H7 (cell line): Measurements from ENCODE around the gene GPR78. TPM values are rescaled to one million over a fixed set of nuclear protein-coding genes. Genes with fewer than 3 reads are reported as not detected.

Experiments
- DNase-seq: peaks from one replicate; pipeline ENCODE4 v3.0.0; 2012
- H3K27me3 ChIP-seq: 2 replicates; pipeline ENCODE4 v1.6.0; 2011; ENCODE audit warnings: mild to moderate bottlenecking, low read length; ENCODE audit not compliant: control insufficient read depth, insufficient read depth
- H3K36me3 ChIP-seq: replicated peaks from 2 replicates; pipeline ENCODE4 v1.5.1; 2011; ENCODE audit warnings: low read length; ENCODE audit not compliant: control insufficient read depth, insufficient read depth
- H3K4me3 ChIP-seq: 2 replicates; pipeline ENCODE4 v1.5.1; 2011; ENCODE audit warnings: low read depth, mild to moderate bottlenecking, control low read depth, low read length, moderate library complexity; ENCODE audit not compliant: insufficient read depth
- total RNA-seq: library from RNA; depleted of rRNA; stranded (reverse); fragments of >200 nt; shearing (Covaris generic); gene quantifications from 2 replicates; pipeline ENCODE4 v1.2.3, GENCODE V29; 2014

The GPR78 gene
- total RNA-seq, 1 experiment from 2014 or later: 1.5 TPM

DNA sequence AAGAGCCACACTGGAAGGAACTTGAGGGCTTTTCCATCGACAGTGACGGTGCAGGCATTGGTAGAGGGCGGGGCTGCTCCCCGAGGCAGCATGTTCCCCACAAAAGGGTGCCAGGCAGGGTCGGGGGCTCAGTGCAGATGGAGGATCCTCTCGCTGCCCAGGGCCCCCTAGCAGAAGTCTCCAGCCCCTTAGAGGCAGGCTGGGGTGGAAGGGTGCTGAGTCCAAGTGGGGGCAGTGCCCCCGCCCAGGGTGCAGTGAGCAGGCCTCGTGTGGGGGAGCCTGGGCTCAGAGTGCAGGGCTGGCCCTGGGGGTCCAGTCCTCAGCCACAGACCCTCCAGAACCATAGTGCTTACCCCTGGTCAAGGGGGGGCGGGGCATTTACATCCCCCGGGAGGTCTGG lies 21.4 kb downstream of the GPR78 start:
- no peaks in the 10 kb centered on the region for H3K27me3 ChIP-seq
- peaks cover 5% of the 10 kb centered on the region for H3K36me3 ChIP-seq
- DNase-seq: no peak

DNA sequence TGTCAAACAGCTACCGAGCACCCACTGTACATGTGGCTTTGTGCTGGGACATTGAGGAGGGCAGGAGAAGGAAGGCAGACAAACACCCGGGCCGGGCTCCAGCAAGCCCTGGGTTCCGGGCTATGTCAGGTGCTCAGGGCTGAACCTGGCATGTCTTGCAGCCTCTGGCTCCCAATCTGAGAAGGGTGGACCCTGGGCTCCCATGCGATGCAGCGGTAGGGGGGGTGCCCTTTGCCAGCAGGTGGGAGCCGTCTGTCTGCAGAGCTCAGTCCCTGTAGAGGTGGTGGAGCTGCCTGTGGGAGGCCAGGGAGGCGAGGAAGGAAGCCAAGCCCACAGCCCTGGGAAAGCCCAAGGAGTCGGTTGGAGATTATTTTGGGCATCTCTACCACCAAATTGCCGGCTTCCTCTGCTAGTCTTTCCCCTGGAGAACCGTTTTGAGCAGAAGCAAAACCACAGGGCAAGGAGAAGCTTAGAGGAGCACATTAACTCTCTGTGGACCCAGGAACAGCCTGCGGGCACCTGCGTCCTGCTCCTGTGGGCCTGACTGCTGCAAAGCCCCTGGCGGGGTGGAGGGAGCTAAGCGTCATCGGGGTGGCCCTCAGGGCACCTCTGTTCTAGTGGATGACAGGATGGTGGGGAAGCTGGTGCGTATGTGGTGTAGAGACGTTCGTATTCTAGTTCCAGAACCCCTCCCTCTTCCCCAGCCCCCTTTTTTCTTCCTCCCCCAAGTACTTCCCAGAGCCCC lies 22.7 kb downstream of the GPR78 start:
- peaks cover 5% of the 10 kb centered on the region for H3K36me3 ChIP-seq
- H3K4me3 ChIP-seq: no peak overlapping the region
- DNase-seq: no peak
- H3K27me3 ChIP-seq: no peaks in the 10 kb centered on the region

More for the DNA sequence above, 21.4 kb downstream of the GPR78 start:
- no peak overlapping the region for H3K4me3 ChIP-seq

DNA sequence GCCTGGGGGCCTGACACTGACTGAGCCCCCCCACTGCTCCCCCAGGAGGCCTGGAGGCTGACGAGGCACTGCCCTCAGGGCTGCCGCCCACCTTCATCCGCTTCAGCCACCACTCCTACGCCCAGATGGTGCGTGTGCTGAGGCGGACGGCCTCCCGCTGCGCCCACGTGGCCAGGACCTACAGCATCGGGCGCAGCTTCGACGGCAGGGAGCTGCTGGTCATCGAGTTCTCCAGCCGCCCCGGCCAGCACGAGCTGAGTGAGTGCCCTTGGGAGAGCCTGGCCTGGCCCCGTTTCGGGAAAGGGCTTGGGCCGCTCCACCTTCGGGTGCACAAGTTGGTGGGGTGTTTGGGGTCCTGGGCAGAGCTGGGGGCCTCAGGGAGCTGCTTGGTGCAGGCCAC lies 23.7 kb downstream of the GPR78 start:
- DNase-seq: no peak
- Histone ChIP-seq H3K36me3 (peaks cover 5% of the 10 kb centered on the region), H3K4me3 (no peak overlapping the region)

DNA sequence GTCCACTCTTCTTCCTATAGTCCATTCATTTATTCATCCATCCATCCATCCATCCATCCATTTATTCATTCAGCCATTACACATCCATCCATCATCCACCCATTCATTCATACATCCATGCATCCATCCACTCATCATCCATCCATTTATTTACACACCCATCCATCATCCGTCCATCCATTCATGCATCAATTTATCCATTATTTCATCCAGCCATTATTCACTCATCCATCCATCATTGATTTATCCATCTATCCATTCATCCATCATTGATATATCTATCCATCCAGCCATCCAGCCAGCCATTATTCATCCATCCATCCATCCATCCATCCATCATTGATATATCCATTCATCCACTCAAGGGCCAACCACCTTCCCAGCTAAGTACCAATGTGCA lies 25.1 kb downstream of the GPR78 start:
- DNase-seq: no peak
- Histone ChIP-seq H3K27me3 (no peaks in the 10 kb centered on the region), H3K4me3 (no peak overlapping the region), H3K36me3 (peaks cover 4% of the 10 kb centered on the region)

More for the DNA sequence above, 23.7 kb downstream of the GPR78 start:
- no peaks in the 10 kb centered on the region for H3K27me3 ChIP-seq

DNA sequence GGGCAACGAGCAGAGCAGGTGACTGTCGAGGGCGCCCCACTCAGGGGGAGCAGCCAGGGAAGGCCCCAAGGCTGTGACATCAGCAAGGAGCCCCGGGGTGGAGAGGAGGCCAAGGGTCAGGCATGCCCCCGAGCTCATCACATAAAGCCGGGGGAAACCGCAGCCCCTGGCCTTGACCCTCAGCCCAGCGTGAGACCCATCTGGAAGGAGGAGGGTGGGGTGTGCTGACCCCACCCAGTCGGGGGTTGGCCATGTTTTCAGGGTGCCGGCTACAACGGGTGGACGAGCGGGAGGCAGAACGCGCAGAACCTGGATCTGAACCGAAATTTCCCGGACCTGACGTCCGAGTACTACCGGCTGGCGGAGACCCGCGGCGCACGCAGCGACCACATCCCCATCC lies 26.3 kb downstream of the GPR78 start:
- Histone ChIP-seq H3K4me3 (no peak overlapping the region), H3K27me3 (no peaks in the 10 kb centered on the region), H3K36me3 (peaks cover 4% of the 10 kb centered on the region)
- DNase-seq: no peak

DNA sequence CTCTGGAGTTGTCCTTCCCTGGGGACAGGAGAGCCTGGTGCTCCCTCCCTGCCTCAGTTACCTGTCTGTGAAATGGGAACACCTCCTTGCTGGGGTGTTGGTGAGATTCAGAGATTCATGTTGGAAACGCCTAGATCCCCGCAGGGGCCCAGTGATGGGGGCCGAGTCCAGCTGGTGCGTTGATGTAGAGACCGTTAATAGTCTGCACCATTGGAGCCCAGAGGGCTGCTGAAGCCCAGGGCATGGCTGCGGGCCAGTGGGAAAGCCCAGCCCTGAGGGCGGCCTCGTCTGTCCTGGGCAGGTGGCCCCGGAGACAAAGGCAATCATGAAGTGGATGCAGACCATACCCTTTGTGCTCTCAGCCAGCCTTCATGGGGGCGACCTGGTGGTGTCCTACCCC lies 26.8 kb downstream of the GPR78 start:
- Histone ChIP-seq H3K36me3 (peaks cover 2% of the 10 kb centered on the region), H3K27me3 (no peaks in the 10 kb centered on the region), H3K4me3 (no peak overlapping the region)
- no peak for DNase-seq

DNA sequence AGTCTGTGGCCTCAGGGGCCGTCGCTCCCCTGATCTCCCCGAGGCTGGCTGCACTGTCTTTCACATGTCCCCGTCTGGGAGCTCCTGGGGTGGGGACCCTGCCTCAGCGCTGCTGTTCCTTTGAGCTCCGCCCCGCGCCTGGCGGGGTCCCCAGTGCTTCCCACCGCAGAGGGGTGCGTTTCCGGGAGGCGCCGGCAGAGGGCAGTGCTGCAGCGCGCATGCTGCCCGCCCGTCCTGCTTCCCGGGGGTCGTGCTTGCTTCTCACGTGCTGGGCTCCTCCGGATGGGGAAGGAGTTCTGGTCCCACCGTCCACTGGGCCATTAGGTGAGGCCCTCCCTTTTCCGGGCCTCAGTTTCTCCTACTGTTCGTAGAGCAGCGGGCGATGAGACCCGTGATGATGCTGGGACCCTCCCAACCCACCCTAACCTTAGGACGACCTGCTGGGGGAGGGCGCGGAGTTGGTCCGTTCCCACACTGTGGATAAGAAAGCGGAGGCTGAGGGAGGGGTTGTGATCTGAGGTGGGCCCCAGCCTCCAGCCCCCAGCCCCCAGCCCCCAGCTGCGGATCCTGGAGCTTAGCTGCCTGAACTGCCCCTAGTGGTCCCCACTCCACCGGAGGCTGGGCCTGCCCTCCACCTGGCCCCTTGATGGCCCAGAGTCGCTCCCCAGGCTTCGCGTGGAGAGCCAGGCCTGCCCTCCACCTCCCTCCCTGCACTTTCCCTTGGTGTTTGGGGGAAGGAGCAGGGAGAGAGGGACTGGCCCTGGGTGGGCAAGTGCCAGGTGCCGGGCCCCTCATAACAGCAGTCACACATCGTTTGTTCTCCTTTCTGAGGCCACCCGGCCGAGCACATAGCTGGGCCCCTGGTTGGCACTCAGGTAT lies 27.6 kb downstream of the GPR78 start:
- Histone ChIP-seq H3K4me3 (no peak overlapping the region), H3K27me3 (no peaks in the 10 kb centered on the region), H3K36me3 (peaks cover 2% of the 10 kb centered on the region)
- peak; percentile 99 for DNase-seq

DNA sequence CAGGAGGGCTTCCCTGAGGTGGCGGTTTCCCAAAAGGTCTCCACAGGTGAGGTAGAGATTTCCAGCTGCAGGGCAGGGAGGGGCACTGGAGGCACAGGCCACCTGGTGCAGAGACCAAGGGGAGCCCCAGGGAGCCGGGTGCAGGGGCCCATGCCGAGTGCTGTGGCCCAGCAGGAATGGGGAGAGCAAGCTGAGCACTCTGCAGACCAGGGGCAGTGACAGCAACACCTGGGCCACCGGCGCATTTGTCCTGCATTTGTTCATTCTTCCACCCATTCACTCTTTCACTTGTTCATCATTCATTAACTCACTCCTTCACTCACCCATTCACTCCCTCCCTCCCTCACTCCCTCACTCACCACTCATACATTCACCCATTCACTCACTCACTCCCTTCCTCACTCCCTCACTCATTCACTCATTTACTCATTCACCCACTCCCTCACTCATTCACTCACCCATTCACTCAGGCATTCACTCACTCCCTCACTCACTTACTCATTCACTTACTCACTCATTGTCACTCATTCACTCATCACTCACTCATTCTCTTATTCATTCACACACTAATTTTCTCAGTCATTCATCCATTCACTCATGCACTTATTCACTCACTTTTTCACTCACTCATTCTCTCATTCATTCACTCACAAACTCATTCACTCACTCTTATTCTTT lies 28.7 kb downstream of the GPR78 start:
- Histone ChIP-seq H3K36me3 (no peaks in the 10 kb centered on the region; the same call in none of the 2 replicates), H3K4me3 (no peak overlapping the region), H3K27me3 (no peaks in the 10 kb centered on the region)
- DNase-seq: no peak

DNA sequence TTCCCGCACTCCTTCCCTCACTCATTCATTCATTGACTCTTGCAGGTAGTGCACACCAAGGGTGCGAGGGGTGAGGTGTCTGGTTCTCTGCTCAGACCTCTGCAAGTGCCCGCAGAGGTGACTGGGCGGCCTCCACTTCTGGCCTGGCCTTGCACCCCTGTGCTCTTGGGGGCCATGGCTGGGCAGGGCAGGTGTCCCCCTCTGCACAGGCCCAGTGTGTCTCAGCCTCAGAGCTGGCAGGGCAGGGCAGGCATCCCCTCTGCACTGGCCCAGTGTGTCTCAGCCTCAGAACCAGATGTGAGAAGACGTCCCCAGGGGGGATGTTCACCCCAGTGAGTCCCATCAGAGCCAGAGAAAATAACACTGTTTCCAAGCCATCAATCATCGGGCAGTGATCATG lies 29.2 kb downstream of the GPR78 start:
- DNase-seq: no peak
- Histone ChIP-seq H3K36me3 (no peaks in the 10 kb centered on the region; the same call in none of the 2 replicates), H3K27me3 (no peaks in the 10 kb centered on the region), H3K4me3 (no peak overlapping the region)

DNA sequence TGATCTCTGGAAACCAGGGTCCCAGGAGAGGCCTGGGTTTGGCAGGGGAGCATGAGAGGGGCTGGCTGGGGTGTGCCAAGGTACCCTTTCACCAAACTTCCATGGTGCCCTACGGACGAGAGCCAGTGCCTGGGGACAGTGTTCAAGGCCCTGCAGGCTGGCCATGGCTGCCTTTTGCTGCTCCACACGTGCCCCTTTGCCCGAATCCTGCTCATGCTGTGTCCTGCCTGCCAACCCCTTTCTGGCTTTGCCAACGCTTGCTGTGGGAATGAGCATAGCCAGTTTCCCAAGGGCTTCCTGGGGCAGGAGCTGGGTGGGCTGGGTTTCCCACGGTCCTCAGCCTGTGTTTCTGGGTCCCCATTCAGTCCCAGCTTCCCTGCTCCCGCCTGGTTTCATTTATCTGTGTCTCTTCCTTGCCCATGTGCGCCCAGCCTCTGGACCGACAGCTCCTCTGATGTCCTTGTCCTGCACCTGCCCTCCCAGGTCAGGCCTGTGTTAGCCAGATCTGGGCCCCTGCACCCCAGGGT lies 29.7 kb downstream of the GPR78 start:
- no peak for DNase-seq

DNA sequence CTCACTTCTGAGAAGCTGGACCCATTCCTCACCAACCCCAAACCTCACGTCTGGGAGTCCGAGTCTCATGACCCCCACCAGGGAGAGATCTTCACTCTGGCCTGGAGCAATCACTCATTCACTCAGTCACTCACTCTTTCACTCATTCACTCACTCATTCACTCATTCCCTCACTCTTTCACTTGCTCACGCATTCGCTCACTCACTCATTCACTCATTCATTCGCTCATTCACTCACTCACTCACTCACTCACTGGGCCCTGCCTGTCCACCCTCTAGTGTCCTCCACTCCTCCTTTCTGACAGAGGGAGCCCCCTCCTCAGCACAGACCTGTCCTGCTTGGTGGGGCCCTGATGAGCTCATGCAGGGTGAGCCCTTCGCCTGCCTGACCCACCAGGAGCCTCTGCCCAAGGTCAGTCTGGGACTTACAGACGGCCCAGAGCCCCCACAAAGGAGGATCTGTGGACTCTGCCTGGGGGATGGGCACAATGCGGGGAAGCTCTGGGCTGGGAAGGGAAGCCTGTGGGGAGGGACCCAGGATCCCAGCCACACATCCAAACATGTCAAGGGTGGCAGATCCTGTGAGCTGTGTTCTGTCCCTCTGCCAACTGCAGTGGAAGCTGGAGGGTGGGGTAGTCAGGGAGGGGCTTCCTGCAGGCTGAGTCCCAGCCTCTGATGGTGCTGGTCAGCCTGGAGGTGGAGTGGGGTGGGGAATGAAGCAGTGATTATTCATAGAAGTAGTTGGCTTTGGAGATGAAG lies 30.8 kb downstream of the GPR78 start:
- Histone ChIP-seq H3K27me3 (no peaks in the 10 kb centered on the region), H3K36me3 (no peaks in the 10 kb centered on the region; the same call in none of the 2 replicates), H3K4me3 (no peak overlapping the region)
- no peak for DNase-seq

More for the DNA sequence above, 29.7 kb downstream of the GPR78 start:
- H3K36me3 ChIP-seq: no peaks in the 10 kb centered on the region; the same call in none of the 2 replicates
- H3K4me3 ChIP-seq: no peak overlapping the region
- H3K27me3 ChIP-seq: no peaks in the 10 kb centered on the region

DNA sequence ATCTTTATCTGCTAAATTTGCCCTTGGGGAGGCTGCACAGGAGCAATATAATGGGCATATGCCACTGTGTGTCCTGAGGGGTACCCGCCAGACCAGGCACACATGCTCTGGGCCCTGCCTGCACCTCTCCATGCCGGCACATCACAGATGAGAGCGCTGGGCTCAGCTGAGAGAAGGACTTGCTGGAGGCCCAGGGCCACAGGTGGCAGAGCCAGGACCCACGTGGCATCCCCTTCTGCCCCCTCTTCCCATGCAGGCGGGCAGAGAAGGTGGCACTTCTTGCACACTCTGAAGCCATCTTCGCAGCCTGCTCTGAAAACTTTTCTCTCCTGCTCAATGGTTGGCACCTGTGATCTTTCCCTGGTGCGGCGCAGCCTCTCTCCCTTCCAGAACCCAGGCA lies 32.5 kb downstream of the GPR78 start:
- Histone ChIP-seq H3K4me3 (no peak overlapping the region), H3K27me3 (no peaks in the 10 kb centered on the region), H3K36me3 (peaks cover 1% of the 10 kb centered on the region)
- DNase-seq: no peak

DNA sequence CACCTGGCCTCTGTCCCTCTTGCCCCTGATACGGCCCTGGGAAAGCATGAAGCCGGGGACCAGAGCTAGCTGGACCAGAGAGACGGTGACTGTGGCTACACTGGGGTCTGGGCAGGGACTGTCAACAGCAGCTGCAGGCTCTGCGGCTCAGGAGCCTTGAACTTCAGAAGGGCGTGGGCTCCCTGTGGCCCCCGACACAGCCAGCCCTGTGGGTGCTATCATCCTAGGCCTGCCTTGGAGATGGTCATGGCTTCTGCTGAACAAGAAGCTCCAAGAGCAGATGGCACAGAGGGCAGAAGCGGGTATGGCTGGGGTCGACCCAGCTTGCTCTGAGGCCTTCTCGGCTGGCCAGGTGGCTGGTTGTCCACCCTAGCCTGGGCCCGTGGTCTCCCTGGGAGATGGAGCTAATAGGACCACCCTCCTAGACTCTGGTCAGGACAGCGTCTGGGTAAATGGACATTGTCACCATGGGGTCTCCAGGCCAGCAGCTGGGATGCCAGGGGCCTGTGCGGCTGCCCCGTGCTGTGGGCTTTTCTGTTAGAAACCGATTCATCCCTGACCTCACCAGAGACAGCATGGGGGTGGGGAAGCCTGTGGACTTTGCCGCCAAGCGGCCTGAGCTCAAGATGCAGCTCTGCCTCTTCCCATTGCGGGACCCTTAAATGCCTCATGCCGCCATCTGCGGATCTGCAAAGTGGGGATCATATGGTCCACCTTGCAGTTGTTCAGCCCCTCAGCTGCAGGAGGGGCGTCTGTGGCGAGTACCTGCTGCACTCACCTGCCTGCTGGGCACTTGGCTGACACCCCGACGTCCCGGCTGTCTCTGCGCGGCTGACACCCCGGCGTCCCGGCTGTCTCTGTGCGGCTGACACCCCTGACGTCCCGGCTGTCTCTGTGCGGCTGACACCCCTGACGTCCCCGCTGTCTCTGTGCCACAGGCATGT lies 33.5 kb downstream of the GPR78 start:
- Histone ChIP-seq H3K27me3 (no peaks in the 10 kb centered on the region), H3K36me3 (peaks cover 1% of the 10 kb centered on the region), H3K4me3 (no peak overlapping the region)
- no peak for DNase-seq
